Stimulated activated CD8-positive, alpha-beta memory T cell treated with anti-CD3 and anti-CD28 coated beads, Interleukin-12 subunit alpha, Interleukin-12 subunit beta, amount 100 ng/mL, for 4 hours (primary cell): ENCODE results near the gene UBASH3A.
A peak's percentile ranks its signal among the peaks of the same experiment; 100 is the strongest.

ENCODE experiments used
- DNase-seq: peaks from one replicate; pipeline ENCODE4 v3.0.0-alpha.2; 2020; ENCODE audit warnings: low read depth

UBASH3A gene

DNA sequence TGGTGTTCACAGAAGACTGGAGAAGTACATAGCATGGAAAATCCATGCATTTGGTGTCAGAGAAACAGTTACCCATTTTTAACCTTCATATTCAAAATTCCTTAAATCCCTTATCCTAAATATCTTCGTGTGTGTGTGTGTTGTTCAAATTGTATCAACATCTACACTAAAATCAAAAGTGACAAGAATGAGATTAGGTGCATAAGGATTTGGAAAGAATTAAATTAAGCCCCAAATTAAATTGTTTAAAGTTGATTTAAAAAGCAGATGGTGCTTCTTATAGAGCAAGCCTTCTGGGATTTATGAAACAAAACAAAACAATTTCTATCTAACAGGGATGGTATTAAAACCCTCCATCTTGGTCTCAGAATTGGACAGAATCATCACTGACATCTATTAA, 87.6 kb downstream of the UBASH3A start:
- DNase-seq = no peak

DNA sequence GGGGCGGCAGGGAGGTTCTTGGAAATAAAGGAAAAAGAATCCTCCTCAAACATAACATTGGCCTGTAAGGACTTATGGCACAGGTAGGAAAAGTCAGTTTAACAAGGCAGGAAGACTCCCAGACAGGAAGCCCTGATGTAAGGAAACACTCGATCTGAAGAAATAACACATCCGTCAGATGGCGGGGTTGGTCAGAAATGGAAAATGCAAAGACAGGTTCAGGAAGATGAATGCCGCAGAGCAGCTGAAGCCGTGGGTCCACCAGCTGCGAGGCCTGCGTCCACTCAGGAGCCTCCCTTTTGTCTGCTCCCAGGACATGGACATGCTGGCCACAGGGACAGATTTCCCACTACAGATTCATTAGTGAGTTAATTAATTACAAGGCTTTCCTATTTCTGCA, 88.5 kb downstream of the UBASH3A start:
- no peak for DNase-seq

DNA sequence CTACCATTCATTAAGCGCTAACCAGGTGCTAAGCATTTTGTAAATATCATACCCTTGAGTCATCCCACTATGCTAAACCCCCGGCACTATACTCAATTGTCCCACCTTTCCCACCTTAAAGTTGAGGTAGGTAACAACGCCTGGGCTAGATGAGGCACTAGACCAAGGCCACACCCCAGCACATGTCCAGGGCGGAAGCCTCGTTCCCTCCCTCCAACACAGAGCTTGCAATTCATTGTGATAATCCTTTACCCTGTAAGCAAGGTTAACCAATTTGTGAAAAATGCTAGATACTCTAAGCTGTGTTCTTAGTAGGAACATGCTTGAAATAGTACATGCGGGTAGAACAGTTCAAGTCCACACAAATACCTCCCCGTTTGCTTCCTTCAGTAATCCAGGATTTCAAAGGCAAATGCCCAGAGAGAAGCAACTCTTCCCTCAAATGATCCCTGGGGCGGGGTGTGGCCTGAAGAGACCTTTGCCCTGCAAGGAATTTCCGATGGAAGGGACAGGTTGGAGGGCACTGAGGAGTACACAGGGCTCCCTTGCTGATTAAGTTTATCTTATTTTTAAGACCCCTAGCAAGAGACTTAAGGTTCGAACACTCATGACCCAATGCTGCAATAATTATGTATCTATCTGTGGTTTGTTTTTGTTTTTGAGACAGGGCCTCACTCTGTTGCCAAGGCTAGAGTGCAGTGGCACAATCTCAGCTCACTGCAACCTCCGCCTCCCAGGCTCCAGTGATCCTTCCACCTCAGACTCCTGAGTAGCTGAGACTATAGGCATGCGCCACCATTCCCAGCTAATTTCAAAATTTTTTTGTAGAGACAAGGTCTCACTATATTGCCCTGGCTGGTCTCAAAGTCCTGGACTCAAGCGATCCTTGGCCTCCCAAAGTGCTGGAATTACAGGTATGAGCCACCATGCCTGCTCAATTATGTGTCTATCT, 89.7 kb downstream of the UBASH3A start:
- no peak for DNase-seq

DNA sequence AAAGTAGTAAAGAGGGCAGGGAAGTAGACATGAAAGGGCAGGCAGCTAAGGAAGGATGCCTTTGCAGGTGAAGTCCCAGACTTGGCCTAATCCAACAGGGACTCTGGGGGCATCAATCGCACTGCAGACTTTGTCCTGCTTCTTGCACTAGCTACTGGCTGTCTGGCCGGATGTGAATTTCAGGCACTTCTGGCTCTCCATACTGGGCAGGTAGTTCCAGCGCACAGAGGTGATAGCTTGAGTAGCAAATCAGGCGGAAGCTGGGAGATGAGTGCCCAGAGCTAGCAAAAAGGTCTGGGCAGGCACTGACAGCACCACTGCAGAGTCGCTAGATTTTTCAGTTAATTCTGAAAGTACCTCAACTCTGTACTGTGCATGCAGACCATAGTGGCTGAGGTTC, 91.3 kb downstream of the UBASH3A start:
- no peak for DNase-seq

DNA sequence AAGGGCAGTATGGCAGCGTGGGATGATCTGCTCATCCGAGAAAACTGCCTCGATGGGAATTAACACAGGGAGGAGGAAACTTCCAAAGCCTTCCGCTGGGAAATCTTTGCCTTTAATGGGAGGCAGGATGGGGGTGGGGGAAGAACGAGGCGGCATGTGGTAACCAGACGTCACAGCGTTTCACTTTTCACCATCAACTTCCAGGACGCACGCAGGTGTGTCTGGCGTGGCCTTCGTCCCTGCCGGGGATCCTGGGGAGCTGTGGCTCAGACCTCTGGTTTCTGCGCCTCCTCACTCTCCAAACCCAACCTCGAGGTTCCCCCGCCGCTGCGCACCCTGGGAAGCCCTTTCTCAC, 92.0 kb downstream of the UBASH3A start:
- DNase-seq = no peak

DNA sequence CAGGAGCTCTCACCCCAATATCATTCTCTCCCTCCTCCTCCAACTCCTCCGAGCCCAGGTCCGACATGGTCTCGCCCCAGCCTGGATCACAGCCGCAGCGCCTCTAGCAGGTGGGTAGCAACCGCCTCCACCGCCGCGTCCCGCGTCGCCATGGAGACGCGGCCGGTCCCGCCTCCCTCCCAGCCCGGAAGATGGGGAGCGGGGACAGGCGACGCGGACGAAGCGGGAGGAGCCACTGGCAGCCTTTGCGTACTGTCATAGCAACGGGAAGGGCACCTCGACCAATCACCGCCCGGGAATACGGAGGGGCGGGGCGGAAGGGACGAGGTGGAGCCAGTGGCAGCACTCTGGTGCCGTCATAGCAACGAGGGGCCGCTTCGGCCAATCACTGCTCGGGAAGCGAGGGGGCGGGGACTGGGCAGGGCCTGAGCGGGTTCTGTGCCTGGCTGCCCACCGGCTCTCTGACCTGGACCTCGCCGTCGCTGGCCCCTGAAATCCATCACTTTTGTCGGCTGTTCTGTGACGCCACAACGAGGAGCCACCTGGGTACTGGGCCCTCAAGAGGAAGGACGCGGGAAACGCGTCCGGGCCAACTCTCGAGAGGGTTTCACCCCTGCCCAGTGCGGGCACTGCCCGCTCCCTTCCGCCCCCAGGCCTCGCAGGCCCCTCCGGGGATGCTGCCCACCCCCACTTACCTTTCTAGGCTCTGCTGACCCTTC, 92.6 kb downstream of the UBASH3A start, which contains the start of gene RSPH1:
TSS of gene RSPH1 (minus strand) at position 105 of the 719 bp plus-strand sequence. CDS start at position 67, 38 bp downstream.
- peak; percentile 99 for DNase-seq

DNA sequence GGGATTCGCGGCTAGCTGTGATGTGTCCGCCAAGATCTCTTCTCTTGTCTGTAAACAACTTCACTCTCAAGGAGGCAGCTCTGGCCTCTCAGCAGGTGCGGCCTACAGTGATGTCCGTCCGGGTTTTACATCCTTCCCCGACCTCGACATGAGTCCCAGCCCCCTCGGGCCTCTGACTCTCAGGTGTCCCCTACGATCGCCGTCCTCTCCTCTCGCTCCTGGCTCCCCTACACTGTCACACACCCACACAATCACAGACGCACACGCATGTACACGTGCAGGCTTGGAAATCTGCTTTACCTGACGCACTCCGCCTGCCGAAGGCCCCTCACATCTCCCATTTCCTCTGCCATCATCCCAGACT, 93.1 kb downstream of the UBASH3A start:
- DNase-seq = no peak
